Muscle layer of duodenum (tissue), 2 donors: Measurements from ENCODE around the gene SF3B1.
"Not testable (repeated sequence)": the region's sequence is repeated elsewhere in the genome, so short reads cannot be mapped to it uniquely, and the experiment has no call there.

Experiments
- H3K27ac ChIP-seq: one replicate; pipeline ENCODE4 v1.7.0; 2013; ENCODE audit warnings: mild to moderate bottlenecking, low read length
- H3K27me3 ChIP-seq: one replicate; pipeline ENCODE4 v1.7.0; 2013; ENCODE audit warnings: low read depth, mild to moderate bottlenecking, control low read depth, low read length
- H3K36me3 ChIP-seq, 2 donors: one replicate each; pipeline ENCODE4 v1.7.0; 2013; ENCODE audit warnings: low read length in 2 of 2, control low read depth in 1 of 2, mild to moderate bottlenecking in 1 of 2; ENCODE audit not compliant: insufficient read depth in 2 of 2, control insufficient read depth in 1 of 2
- H3K4me1 ChIP-seq, 2 donors: one replicate each; pipeline ENCODE4 v1.7.0; 2013; ENCODE audit warnings: low read length in 2 of 2, mild to moderate bottlenecking in 2 of 2, control low read depth in 1 of 2, moderate library complexity in 1 of 2; ENCODE audit not compliant: insufficient read depth in 2 of 2, control insufficient read depth in 1 of 2
- H3K4me3 ChIP-seq, 2 donors: one replicate each; pipeline ENCODE4 v1.7.0; 2013; ENCODE audit warnings: low read length in 2 of 2, low read depth in 1 of 2, mild to moderate bottlenecking in 1 of 2
- H3K9me3 ChIP-seq, 2 donors: one replicate each; pipeline ENCODE4 v1.7.0; 2013; ENCODE audit warnings: low read length in 2 of 2, control low read depth in 1 of 2, mild to moderate bottlenecking in 1 of 2; ENCODE audit not compliant: control insufficient read depth in 1 of 2
- donor health status: healthy.

SF3B1 gene

GRCh38 chr2:197434541-197435513 lies at the start of gene SF3B1:
Gene SF3B1 (minus strand): TSS chr2:197435028. CDS start chr2:197434999, 29 bp downstream.
- Histone ChIP-seq H3K4me3 (peak within 1 kb of the TSS; percentile 85 to 93), H3K36me3 (peaks cover 0 to 5% of the 10 kb centered on the region in 2 donors), H3K4me1 (peaks cover 13 to 38% of the 10 kb centered on the region in 2 donors), H3K27ac (peak within 1 kb of the TSS; percentile 100), H3K27me3 (no peaks in the 10 kb centered on the region), H3K9me3 (no peaks in the 10 kb centered on the region)

GRCh38 chr2:197484248-197484647 lies 49.4 kb upstream of the SF3B1 start:
- H3K9me3 ChIP-seq, H3K27ac ChIP-seq, H3K27me3 ChIP-seq, H3K4me3 ChIP-seq, H3K4me1 ChIP-seq: not testable (repeated sequence)
- peaks cover 28 to 30% of the 10 kb centered on the region in 2 donors for H3K36me3 ChIP-seq

GRCh38 chr2:197480165-197481036 lies 45.6 kb upstream of the SF3B1 start:
- Histone ChIP-seq H3K36me3 (peaks cover 20 to 22% of the 10 kb centered on the region in 2 donors), H3K27me3 (no peaks in the 10 kb centered on the region), H3K9me3 (no peaks in the 10 kb centered on the region), H3K4me1 (no peaks in the 10 kb centered on the region), H3K4me3 (no peak overlapping the region), H3K27ac (no peak overlapping the region)

- no peaks in the 10 kb centered on the region for H3K27me3 ChIP-seq
- H3K36me3 ChIP-seq, result peaks cover 28 to 42% of the 10 kb centered on the region in 2 donors
- H3K27ac ChIP-seq, result no peak overlapping the region
- H3K4me1 ChIP-seq, result no peaks in the 10 kb centered on the region
- H3K9me3 ChIP-seq, result no peaks in the 10 kb centered on the region
- H3K4me3 ChIP-seq, result no peak overlapping the region
These were observed 43.0 kb upstream of the SF3B1 start for GRCh38 chr2:197477797-197478196.

- Histone ChIP-seq H3K27ac (no peak overlapping the region), H3K4me1 (no peaks in the 10 kb centered on the region), H3K27me3 (no peaks in the 10 kb centered on the region), H3K9me3 (no peaks in the 10 kb centered on the region), H3K4me3 (no peak overlapping the region), H3K36me3 (peaks cover 39 to 57% of the 10 kb centered on the region in 2 donors)
These were observed 37.3 kb upstream of the SF3B1 start for GRCh38 chr2:197472166-197472565.

GRCh38 chr2:197464175-197464574 lies 29.3 kb upstream of the SF3B1 start:
- no peaks in the 10 kb centered on the region for H3K27me3 ChIP-seq
- peaks cover 28 to 42% of the 10 kb centered on the region in 2 donors for H3K36me3 ChIP-seq
- H3K27ac ChIP-seq, result no peak overlapping the region

GRCh38 chr2:197461057-197461456 lies 26.2 kb upstream of the SF3B1 start:
- no peaks in the 10 kb centered on the region for H3K27me3 ChIP-seq
- H3K4me3 ChIP-seq, result no peak overlapping the region
- peaks cover 0 to 12% of the 10 kb centered on the region in 2 donors for H3K4me1 ChIP-seq
- H3K27ac ChIP-seq, result peak overlapping the region; percentile 25
- no peaks in the 10 kb centered on the region for H3K9me3 ChIP-seq
- H3K36me3 ChIP-seq, result peaks cover 16 to 23% of the 10 kb centered on the region in 2 donors

More at GRCh38 chr2:197464175-197464574, 29.3 kb upstream of the SF3B1 start:
- H3K9me3 ChIP-seq, result no peaks in the 10 kb centered on the region
- no peak overlapping the region for H3K4me3 ChIP-seq
- H3K4me1 ChIP-seq, result peaks cover 0 to 12% of the 10 kb centered on the region in 2 donors

- peaks cover 0 to 12% of the 10 kb centered on the region in 2 donors for H3K4me1 ChIP-seq
- H3K4me3 ChIP-seq, result no peak overlapping the region
- no peaks in the 10 kb centered on the region for H3K27me3 ChIP-seq
- peaks cover 12 to 20% of the 10 kb centered on the region in 2 donors for H3K36me3 ChIP-seq
- no peaks in the 10 kb centered on the region for H3K9me3 ChIP-seq
- H3K27ac ChIP-seq, result no peak overlapping the region
These were observed 25.8 kb upstream of the SF3B1 start for GRCh38 chr2:197460649-197461048.

- Histone ChIP-seq H3K27me3 (no peaks in the 10 kb centered on the region), H3K4me3 (peak overlapping the region in 1 of 2 donors; percentile 85), H3K36me3 (peaks cover 0 to 16% of the 10 kb centered on the region in 2 donors), H3K9me3 (no peaks in the 10 kb centered on the region), H3K27ac (no peak overlapping the region), H3K4me1 (peaks cover 6 to 16% of the 10 kb centered on the region in 2 donors)
These were observed 20.6 kb upstream of the SF3B1 start for GRCh38 chr2:197455428-197455827.

GRCh38 chr2:197454923-197455322 lies 20.1 kb upstream of the SF3B1 start:
- Histone ChIP-seq H3K27me3 (no peaks in the 10 kb centered on the region), H3K4me1 (peaks cover 6 to 16% of the 10 kb centered on the region in 2 donors), H3K4me3 (peak overlapping the region; percentile 80 to 85), H3K27ac (peak overlapping the region; percentile 100), H3K36me3 (peaks cover 0 to 11% of the 10 kb centered on the region in 2 donors), H3K9me3 (no peaks in the 10 kb centered on the region)

GRCh38 chr2:197453914-197454398 lies 19.1 kb upstream of the SF3B1 start:
- H3K4me1 ChIP-seq, result peaks cover 6 to 10% of the 10 kb centered on the region in 2 donors
- no peaks in the 10 kb centered on the region for H3K9me3 ChIP-seq
- peak overlapping the region; percentile 100 for H3K27ac ChIP-seq
- no peaks in the 10 kb centered on the region for H3K27me3 ChIP-seq
- H3K4me3 ChIP-seq, result peak overlapping the region; percentile 80 to 85
- peaks cover 0 to 11% of the 10 kb centered on the region in 2 donors for H3K36me3 ChIP-seq
